Hepatocyte (in vitro differentiated cells): ENCODE results near the gene NEFH. TPM values are rescaled to one million over a fixed set of nuclear protein-coding genes. Genes with fewer than 3 reads are reported as not detected.

Source experiments
- DNase-seq: peaks from one replicate; pipeline ENCODE4 v3.0.0-alpha.2; 2016; ENCODE audit warnings: low spot score
- H2AFZ ChIP-seq: fragments of 200-600 bp; sonication (generic); 2 replicates; pipeline ENCODE4 v1.6.0; 2016; ENCODE audit warnings: antibody characterized with exemption, mild to moderate bottlenecking
- H3K27ac ChIP-seq: fragments of 200-600 bp; sonication (generic); 2 replicates; pipeline ENCODE4 v1.5.1; 2016; ENCODE audit warnings: mild to moderate bottlenecking
- H3K27me3 ChIP-seq: fragments of 200-600 bp; sonication (generic); 2 replicates; pipeline ENCODE4 v1.6.1; 2016
- H3K36me3 ChIP-seq: fragments of 200-600 bp; sonication (generic); replicated peaks from 2 replicates; pipeline ENCODE4 v1.5.1; 2016; ENCODE audit warnings: low read depth; ENCODE audit not compliant: insufficient read depth
- H3K4me1 ChIP-seq: fragments of 200-600 bp; sonication (generic); 2 replicates; pipeline ENCODE4 v1.5.1; 2016; ENCODE audit warnings: mild to moderate bottlenecking, moderate library complexity; ENCODE audit not compliant: insufficient read depth
- H3K4me2 ChIP-seq: fragments of 200-600 bp; sonication (generic); 2 replicates; pipeline ENCODE4 v1.6.0; 2016
- H3K4me3 ChIP-seq: fragments of 200-600 bp; sonication (generic); 2 replicates; pipeline ENCODE4 v1.5.1; 2016; ENCODE audit warnings: mild to moderate bottlenecking
- H3K79me2 ChIP-seq: fragments of 200-600 bp; sonication (generic); 2 replicates; pipeline ENCODE4 v1.6.0; 2017; ENCODE audit warnings: mild to moderate bottlenecking
- H3K9me2 ChIP-seq: fragments of 200-600 bp; sonication (generic); replicated peaks from 2 replicates; pipeline ENCODE4 v1.6.0; 2017; ENCODE audit warnings: mild to moderate bottlenecking; ENCODE audit not compliant: insufficient read depth
- H3K9me3 ChIP-seq: fragments of 200-600 bp; sonication (generic); 2 replicates; pipeline ENCODE4 v1.5.1; 2016; ENCODE audit warnings: low read depth, mild to moderate bottlenecking
- H4K20me1 ChIP-seq: fragments of 200-600 bp; sonication (generic); 2 replicates; pipeline ENCODE4 v1.6.0; 2016; ENCODE audit warnings: mild to moderate bottlenecking; ENCODE audit not compliant: insufficient read depth, poor library complexity, severe bottlenecking
- EZH2 ChIP-seq: fragments of 200-600 bp; sonication (generic); IDR thresholded peaks from 2 replicates; pipeline ENCODE4 v1.6.1; 2016; ENCODE audit warnings: antibody characterized with exemption, mild to moderate bottlenecking, borderline replicate concordance
- EZH2phosphoT487 ChIP-seq: fragments of 200-600 bp; sonication (generic); IDR thresholded peaks from one replicate; pipeline ENCODE4 v1.6.1; 2018; ENCODE audit warnings: antibody characterized with exemption, mild to moderate bottlenecking, low read depth, moderate library complexity; ENCODE audit not compliant: unreplicated experiment, severe bottlenecking
- WGBS: methylation state at CpG from one replicate; pipeline ENCODE4 v1.1.6; 2016; ENCODE audit warnings: low lambda C conversion rate; ENCODE audit errors: missing lambda C conversion rate; 5-methylcytosine and 5-hydroxymethylcytosine counted together
- polyA plus RNA-seq: library from polyadenylated mRNA; unstranded; fragments of >200 nt; fragmentation: Nextera tagmentation; extraction: Ambion mirVana; gene quantifications from 2 replicates; pipeline ENCODE4 v1.2.1, GENCODE V29; 2016
- total RNA-seq: library from RNA; depleted of rRNA; stranded (reverse); fragments of >200 nt; gene quantifications from 2 replicates; pipeline ENCODE4 v1.2.3, GENCODE V29; 2014
- TF ChIP-seq, protein P1 (sequence below): fragments of 200-600 bp; sonication (generic); IDR thresholded peaks from 2 replicates; pipeline ENCODE4 v1.5.1; 2016; ENCODE audit warnings: antibody characterized with exemption, mild to moderate bottlenecking; ENCODE audit not compliant: poor library complexity

Gene NEFH
- total and polyA plus RNA-seq, 2 experiments from 2014 or later: 0.03 to 0.98 TPM

DNA sequence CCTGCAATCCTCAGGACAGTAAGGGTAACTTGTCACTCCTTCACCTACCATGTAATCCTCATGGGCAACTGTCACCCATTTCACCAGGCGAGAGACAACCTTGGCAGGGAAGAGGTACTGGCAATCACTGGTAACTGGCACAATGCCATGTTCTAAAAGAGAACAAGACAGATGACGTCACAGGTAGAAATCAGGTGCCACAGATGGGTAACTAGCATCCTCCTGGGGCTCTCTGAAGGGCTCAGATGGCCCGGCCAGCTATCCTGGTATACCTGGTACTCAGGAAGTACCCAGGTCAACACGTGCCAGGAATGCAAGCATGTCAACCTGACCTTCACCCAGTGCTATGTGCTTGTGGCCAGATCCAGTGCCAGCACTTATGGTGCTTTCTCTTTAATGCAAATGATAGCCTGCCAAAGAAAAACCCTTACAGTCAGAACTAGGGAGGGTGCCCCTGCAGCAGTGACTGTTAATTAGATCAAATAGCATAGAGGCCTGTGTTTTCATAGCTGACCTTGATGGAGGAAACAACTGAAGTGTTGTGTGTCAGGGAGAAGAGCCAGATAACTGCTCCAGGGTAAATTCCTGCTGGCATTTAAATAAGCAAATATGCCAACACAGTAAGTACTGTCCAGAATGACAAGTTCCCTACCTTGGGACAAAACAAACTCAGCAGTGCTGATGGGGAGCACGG, 37.3 kb downstream of the NEFH start:
- Histone ChIP-seq H2AFZ (no peak overlapping the region), H3K27ac (no peak overlapping the region), H3K9me2 (no peaks in the 10 kb centered on the region), H3K36me3 (no peaks in the 10 kb centered on the region), H4K20me1 (no peaks in the 10 kb centered on the region), H3K9me3 (no peaks in the 10 kb centered on the region), H3K4me3 (no peak overlapping the region), H3K27me3 (no peaks in the 10 kb centered on the region), H3K4me2 (no peak overlapping the region), H3K4me1 (no peaks in the 10 kb centered on the region), H3K79me2 (no peaks in the 10 kb centered on the region)
- DNase-seq: no peak
- TF ChIP-seq EZH2phosphoT487: no peak
- no peak for TF ChIP-seq EZH2
- TF ChIP-seq, protein P1, sequence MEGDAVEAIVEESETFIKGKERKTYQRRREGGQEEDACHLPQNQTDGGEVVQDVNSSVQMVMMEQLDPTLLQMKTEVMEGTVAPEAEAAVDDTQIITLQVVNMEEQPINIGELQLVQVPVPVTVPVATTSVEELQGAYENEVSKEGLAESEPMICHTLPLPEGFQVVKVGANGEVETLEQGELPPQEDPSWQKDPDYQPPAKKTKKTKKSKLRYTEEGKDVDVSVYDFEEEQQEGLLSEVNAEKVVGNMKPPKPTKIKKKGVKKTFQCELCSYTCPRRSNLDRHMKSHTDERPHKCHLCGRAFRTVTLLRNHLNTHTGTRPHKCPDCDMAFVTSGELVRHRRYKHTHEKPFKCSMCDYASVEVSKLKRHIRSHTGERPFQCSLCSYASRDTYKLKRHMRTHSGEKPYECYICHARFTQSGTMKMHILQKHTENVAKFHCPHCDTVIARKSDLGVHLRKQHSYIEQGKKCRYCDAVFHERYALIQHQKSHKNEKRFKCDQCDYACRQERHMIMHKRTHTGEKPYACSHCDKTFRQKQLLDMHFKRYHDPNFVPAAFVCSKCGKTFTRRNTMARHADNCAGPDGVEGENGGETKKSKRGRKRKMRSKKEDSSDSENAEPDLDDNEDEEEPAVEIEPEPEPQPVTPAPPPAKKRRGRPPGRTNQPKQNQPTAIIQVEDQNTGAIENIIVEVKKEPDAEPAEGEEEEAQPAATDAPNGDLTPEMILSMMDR: no peak
- 87% methylated on average over 5 of the region's 5 CpGs for WGBS

DNA sequence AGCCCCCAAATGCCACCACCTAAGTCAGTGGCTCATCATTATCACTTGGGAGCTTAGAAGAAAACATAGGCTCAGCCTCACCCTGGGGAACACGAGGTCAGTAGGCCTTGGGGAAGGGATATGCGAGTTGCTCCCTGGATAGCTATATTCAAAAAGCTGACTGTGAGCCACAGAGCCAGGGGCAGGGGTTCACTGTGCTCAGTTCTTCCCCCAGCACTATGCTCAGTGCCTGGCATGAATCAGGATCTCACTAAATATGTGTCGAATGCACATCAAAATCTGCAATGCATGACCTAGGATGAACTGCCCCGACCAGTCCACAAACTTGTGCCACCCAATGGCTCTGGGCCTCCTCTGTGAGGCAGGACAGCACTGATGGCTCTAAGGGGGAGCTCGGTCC, 38.4 kb downstream of the NEFH start:
- H3K9me3 ChIP-seq: no peaks in the 10 kb centered on the region
- no peak overlapping the region for H3K4me2 ChIP-seq
- H3K27me3 ChIP-seq: no peaks in the 10 kb centered on the region
- no peaks in the 10 kb centered on the region for H3K36me3 ChIP-seq
- H3K4me1 ChIP-seq: no peaks in the 10 kb centered on the region
- no peak overlapping the region for H2AFZ ChIP-seq
- no peaks in the 10 kb centered on the region for H3K79me2 ChIP-seq
- H4K20me1 ChIP-seq: no peaks in the 10 kb centered on the region
- H3K4me3 ChIP-seq: no peak overlapping the region
- H3K27ac ChIP-seq: no peak overlapping the region
- no peak for DNase-seq
- TF ChIP-seq EZH2phosphoT487 (no peak), EZH2 (no peak)
- TF ChIP-seq, protein P1: no peak
- WGBS: 93% methylated on average over 5 of the region's 5 CpGs
- H3K9me2 ChIP-seq: no peaks in the 10 kb centered on the region

DNA sequence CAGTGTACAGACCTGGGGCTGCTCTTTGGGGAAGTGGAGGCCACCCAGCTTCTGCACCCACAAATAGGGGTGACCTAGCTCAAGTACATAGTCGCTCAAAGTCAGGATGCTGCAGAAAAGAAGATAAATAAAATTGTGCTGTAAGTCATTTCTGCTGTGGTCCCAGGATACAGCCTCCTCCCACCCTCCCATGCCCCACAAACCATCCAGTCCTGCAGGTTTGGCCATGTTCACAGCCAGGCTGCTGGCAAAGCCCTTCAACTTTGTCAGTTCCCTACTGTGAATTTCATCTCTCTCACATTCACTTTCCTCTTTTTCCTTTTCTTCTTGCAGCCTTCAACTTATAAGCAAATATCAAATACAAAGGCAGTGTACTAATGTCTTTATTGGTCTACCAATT, 40.0 kb downstream of the NEFH start:
- no peaks in the 10 kb centered on the region for H4K20me1 ChIP-seq
- H2AFZ ChIP-seq: no peak overlapping the region
- no peak for DNase-seq
- no peak overlapping the region for H3K27ac ChIP-seq
- no peaks in the 10 kb centered on the region for H3K79me2 ChIP-seq
- no peak overlapping the region for H3K4me3 ChIP-seq
- no peaks in the 10 kb centered on the region for H3K9me3 ChIP-seq
- no peaks in the 10 kb centered on the region for H3K4me1 ChIP-seq
- H3K4me2 ChIP-seq: no peak overlapping the region
- H3K27me3 ChIP-seq: no peaks in the 10 kb centered on the region
- TF ChIP-seq, protein P1: no peak
- TF ChIP-seq EZH2phosphoT487: no peak
- no peak for TF ChIP-seq EZH2
- WGBS: 100% methylated on average over 1 of the region's 1 CpG
- no peaks in the 10 kb centered on the region for H3K9me2 ChIP-seq
- no peaks in the 10 kb centered on the region for H3K36me3 ChIP-seq
